GM19351 (cell line): ENCODE measurements around the gene ACSL6.
"Not testable (repeated sequence)": the region's sequence is repeated elsewhere in the genome, so short reads cannot be mapped to it uniquely, and the experiment has no call there.

Experiments used
- ATAC-seq: cut with Tn5 transposase; IDR thresholded peaks from one replicate; pipeline ENCODE4 v1.9.1; 2021; ENCODE audit warnings: mild to moderate bottlenecking, moderate library complexity; ENCODE audit not compliant: unreplicated experiment

Gene ACSL6

GRCh38 chr5:131950706-131951105, 60.8 kb downstream of the ACSL6 start:
- ATAC-seq, result no peak

DNA sequence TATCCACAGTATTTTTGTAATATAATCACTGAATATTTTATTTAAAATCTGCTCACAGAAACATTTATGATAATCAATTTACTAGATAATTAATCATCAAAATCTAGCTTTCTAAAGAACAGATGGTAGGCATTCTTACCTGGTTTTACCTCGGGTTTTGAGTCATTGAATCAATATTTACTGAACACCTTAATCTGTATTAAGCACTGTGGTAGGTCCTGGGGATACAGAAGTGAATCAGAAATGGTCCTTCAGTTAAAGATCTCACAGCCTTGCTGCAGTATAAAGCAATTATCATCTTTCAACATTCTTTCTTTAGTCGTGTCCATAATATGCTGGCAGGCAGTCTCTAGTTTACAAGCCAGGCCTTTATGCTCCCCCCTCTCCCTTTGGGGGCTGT, 64.0 kb downstream of the ACSL6 start:
- no peak for ATAC-seq

- ATAC-seq, result no peak
Observed at GRCh38 chr5:131945551-131946168, 65.8 kb downstream of the ACSL6 start, which contains the start of gene MEIKIN. TSS of gene MEIKIN (minus strand) at chr5:131945663. CDS start at chr5:131945505, 158 bp downstream.

DNA sequence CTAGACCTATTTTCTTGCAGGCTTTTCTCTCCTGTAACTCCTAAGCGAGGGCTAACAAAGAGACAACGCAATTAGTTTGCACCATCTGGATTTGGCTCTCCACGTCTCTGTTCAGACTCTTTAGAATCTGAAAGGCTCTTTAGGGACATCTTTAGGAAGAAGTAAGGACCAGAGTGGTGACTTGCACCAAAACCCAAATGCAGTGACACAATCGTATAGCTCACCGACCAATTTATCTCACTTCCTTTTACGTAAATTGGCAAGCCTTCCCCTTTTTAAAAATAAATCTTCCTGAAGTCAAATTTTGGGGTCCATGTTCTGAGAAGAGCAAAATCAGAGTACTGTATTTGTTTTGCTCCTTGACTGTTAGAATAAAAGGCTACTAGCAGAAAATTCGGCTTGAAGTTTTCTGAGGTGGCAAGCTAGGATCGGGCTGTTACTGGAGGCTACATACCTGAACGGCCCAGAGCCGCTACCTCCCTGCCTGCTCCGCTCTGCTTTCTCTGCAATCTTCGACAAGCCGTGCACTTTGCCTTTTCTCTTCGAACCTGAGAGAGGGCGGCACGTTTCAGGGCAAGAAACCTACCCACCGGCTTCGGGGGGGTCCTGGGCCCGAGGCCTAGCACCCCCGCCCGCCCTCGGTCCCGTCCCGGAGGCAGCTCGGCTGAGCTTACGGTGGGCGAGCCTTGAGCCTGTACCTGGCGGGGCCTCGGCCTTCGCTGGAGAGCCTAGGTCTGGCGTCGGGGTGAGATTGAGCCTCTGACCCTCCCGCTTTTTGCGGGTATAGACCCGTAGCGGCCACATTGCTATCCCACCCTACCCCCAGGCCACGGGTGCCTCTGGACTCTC, 66.5 kb downstream of the ACSL6 start:
- ATAC-seq, result no peak

DNA sequence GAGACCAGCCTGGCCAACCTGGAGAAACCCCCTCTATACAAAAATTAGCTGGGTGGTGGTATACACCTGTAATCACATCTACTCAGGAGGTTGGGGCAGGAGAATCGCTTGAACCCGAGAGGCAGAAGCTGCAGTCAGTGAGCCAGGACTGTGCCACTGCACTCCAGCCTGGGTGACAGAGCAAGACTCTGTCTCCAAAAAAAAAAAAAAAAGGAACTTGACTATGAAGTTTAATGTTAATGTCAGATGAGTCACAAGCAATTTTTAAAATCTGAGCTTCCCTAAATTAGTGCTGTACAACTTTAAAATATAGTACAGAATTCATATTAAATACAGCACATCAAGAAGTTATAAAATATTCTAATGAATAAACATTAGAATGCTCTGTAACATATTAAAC, 67.5 kb downstream of the ACSL6 start:
- ATAC-seq, result no peak

DNA sequence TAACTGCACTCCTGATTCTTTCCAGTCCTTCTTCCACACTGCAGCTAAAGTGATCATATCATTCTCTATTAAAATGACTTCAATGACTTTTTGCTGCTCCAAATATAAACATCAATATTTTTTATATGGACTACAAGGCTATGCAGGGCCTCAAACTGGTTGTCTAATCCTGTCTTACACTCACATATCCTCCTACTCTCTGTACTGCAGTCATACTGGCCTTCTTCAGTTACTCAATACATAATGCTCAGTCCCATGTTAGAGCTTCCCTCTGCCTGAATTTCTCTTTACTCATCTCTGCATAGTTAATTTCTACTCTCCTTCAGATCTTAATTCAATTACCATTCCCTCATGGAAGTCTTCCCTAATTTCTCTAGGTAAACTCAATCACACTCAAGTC, 69.4 kb downstream of the ACSL6 start:
- ATAC-seq, result no peak

DNA sequence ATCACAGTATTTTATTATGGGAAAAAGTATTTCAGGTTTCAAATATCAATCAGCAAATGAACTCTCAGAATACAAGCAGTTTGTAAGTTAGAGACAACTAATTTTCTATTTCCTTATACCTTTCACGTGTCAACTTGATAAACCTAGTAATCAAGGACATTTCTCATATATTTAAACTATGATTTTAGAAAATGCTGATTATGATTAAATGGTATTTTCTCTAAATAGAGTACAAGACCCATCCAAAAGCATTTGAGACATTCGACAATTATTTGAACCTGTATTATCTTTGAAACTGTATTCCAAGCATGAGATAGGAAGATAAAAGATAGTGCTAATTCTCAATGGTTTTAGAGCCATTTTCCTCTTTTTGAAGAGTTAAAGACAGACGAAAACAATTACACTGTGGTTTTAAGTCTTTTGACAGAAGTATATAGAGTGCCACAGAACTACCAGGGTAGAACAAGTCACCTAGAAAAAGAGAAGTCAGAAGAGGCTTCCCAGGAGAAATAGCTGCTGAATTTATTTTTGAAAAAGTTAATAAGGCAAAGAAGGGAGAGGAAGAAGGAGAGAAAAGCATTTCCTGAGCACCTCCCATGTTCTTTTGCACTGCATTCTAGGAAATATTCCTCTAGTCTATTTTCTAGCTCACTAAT, 71.6 kb downstream of the ACSL6 start:
- ATAC-seq, result no peak

GRCh38 chr5:131932235-131932634, 79.2 kb downstream of the ACSL6 start:
- no peak for ATAC-seq

DNA sequence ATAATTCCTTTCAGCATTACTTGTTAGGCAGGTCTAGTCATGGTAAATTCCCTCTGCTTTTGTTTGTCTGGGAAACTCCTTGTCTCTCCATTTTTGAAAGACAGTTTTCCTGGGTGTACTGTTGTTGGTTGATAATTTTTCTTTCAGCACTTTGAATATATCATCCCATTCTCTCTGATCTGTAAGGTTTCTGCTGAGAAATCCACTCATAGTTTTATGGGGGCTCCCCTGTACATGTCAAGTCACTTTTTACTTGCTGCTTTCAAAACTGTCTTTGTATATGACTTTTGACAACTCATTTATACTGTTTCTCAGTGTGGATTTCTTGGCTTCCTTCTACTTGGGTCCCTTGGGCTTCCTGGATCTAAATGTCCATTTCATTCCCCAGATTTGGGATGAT, 82.5 kb downstream of the ACSL6 start:
- ATAC-seq, result no peak

- no peak for ATAC-seq
Observed at GRCh38 chr5:131926168-131926567, 85.3 kb downstream of the ACSL6 start.

- no peak for ATAC-seq
Observed at GRCh38 chr5:131916481-131916880, 95.0 kb downstream of the ACSL6 start.

- ATAC-seq, result no peak
Observed at GRCh38 chr5:131914472-131914871, 97.0 kb downstream of the ACSL6 start.

GRCh38 chr5:131913603-131914002, 97.9 kb downstream of the ACSL6 start:
- no peak for ATAC-seq

GRCh38 chr5:131906668-131907067, 104.8 kb downstream of the ACSL6 start:
- no peak for ATAC-seq

GRCh38 chr5:131902266-131902665, 109.2 kb downstream of the ACSL6 start:
- ATAC-seq, result not testable (repeated sequence)
